HepG2 (cell line): ENCODE data around the gene XPO5. TPM values are rescaled to one million over a fixed set of nuclear protein-coding genes. Genes with fewer than 3 reads are reported as not detected.

Experiments used
- EHMT2 ChIP-seq: fragments of 200-600 bp; sonication (generic); IDR thresholded peaks from 2 replicates; pipeline ENCODE4 v1.7.0; 2017; ENCODE audit warnings: antibody characterized with exemption, low read depth, low read length, borderline replicate concordance
- FOXA3 ChIP-seq: IDR thresholded peaks from 2 replicates; pipeline ENCODE4 v1.6.1; 2016; ENCODE audit warnings: missing genetic modification reagents, missing compliant biosample characterization
- GABPB1 ChIP-seq: IDR thresholded peaks from 2 replicates; pipeline ENCODE4 v1.6.1; 2016; ENCODE audit warnings: mild to moderate bottlenecking, missing genetic modification reagents, moderate library complexity, missing compliant biosample characterization
- HDAC1 ChIP-seq: sonication (generic); formaldehyde crosslinking; IDR thresholded peaks from 2 replicates; pipeline ENCODE4 v1.5.1; 2020; ENCODE audit warnings: mild to moderate bottlenecking, missing genetic modification reagents
- HHEX ChIP-seq: IDR thresholded peaks from 2 replicates; pipeline ENCODE4 v1.6.1; 2016; ENCODE audit warnings: control low read depth
- KAT8 ChIP-seq: IDR thresholded peaks from 2 replicates; pipeline ENCODE4 v1.6.1; 2016; ENCODE audit warnings: missing genetic modification reagents, missing compliant biosample characterization
- MTF2 ChIP-seq: sonication (generic); formaldehyde crosslinking; IDR thresholded peaks from 2 replicates; pipeline ENCODE4 v1.5.0; 2020; ENCODE audit warnings: missing genetic modification reagents, borderline replicate concordance
- PITX1 ChIP-seq: sonication (generic); formaldehyde crosslinking; IDR thresholded peaks from 2 replicates; pipeline ENCODE4 v1.5.1; 2020; ENCODE audit warnings: mild to moderate bottlenecking, missing genetic modification reagents
- RFXAP ChIP-seq: sonication (generic); formaldehyde crosslinking; IDR thresholded peaks from 2 replicates; pipeline ENCODE4 v1.4.0; 2020; ENCODE audit warnings: missing genetic modification reagents, borderline replicate concordance
- RXRA ChIP-seq: sonication (generic); formaldehyde crosslinking; IDR thresholded peaks from 2 replicates; pipeline ENCODE4 v1.5.1; 2020; ENCODE audit warnings: missing genetic modification reagents
- SNAPC4 ChIP-seq: sonication (generic); formaldehyde crosslinking; IDR thresholded peaks from 2 replicates; pipeline ENCODE4 v1.4.0; 2020; ENCODE audit warnings: mild to moderate bottlenecking, missing genetic modification reagents
- THAP7 ChIP-seq: sonication (generic); formaldehyde crosslinking; IDR thresholded peaks from 2 replicates; pipeline ENCODE4 v1.8.1; 2023; ENCODE audit warnings: mild to moderate bottlenecking, missing genetic modification reagents
- ZNF235 ChIP-seq: sonication (generic); formaldehyde crosslinking; IDR thresholded peaks from 2 replicates; pipeline ENCODE4 v1.8.1; 2023; ENCODE audit warnings: mild to moderate bottlenecking, missing genetic modification reagents, borderline replicate concordance
- ZNF318 ChIP-seq: sonication (generic); formaldehyde crosslinking; IDR thresholded peaks from 2 replicates; pipeline ENCODE4 v1.4.0; 2020; ENCODE audit warnings: mild to moderate bottlenecking, missing genetic modification reagents
- ZNF543 ChIP-seq: sonication (generic); formaldehyde crosslinking; IDR thresholded peaks from 2 replicates; pipeline ENCODE4 v1.4.0; 2020; ENCODE audit warnings: mild to moderate bottlenecking, missing genetic modification reagents
- ZNF563 ChIP-seq: sonication (generic); formaldehyde crosslinking; IDR thresholded peaks from 2 replicates; pipeline ENCODE4 v1.8.0; 2022; ENCODE audit warnings: mild to moderate bottlenecking, moderate library complexity, missing genetic modification reagents
- ZNF841 ChIP-seq: sonication (generic); formaldehyde crosslinking; IDR thresholded peaks from 2 replicates; pipeline ENCODE4 v1.8.1; 2023; ENCODE audit warnings: missing genetic modification reagents, borderline replicate concordance
- polyA plus RNA-seq, 8 experiments: library from polyadenylated mRNA; depleted of rRNA in 3 of 8; stranded (reverse) in 7 of 8; unstranded in 1 of 8; fragments of >200 nt; fragmentation: Illumina TruSeq in 4 of 8; extraction: Trizol in 4 of 8; gene quantifications; 2 replicates each; pipeline versions ENCODE4 v1.2.1 to v1.2.3, GENCODE V29; 2011 to 2016; ENCODE audit warnings: low read depth in 4 of 8, missing spikeins in 1 of 8, mixed read lengths in 1 of 8; ENCODE audit not compliant: insufficient read depth in 1 of 8
- total RNA-seq, 5 experiments: library from RNA; depleted of rRNA; stranded (reverse); fragments of >200 nt; fragmentation: Illumina TruSeq; extraction: Trizol; gene quantifications; 2 replicates each; pipeline ENCODE4 v1.2.3, GENCODE V29; 2016; ENCODE audit warnings: low read depth in 1 of 5

The XPO5 gene
- total and polyA plus RNA-seq, 2 of the 13 experiments (the other 11 are each of a cell fraction or from before 2014, with no cell fraction given), result 52.2 to 68.0 TPM

GRCh38 chr6:43490523-43490939 lies 85.3 kb downstream of the XPO5 start (continued):
- TF ChIP-seq SNAPC4 (CRISPR knock-in tag), result no peak
- TF ChIP-seq ZNF841 (CRISPR knock-in tag), result no peak
- 0 out of 2 replicates have a peak, but pooled peaks have one; percentile 46 for TF ChIP-seq KAT8 (CRISPR knock-in tag)
- TF ChIP-seq FOXA3 (CRISPR knock-in tag), result peak; percentile 63
- TF ChIP-seq PITX1 (CRISPR knock-in tag), result no peak; the same call in 1 of the 2 replicates
- TF ChIP-seq HDAC1 (CRISPR knock-in tag), result no peak
- TF ChIP-seq ZNF563 (CRISPR knock-in tag), result 0 out of 2 replicates have a peak, but pooled peaks have one; percentile 58
- no peak for TF ChIP-seq ZNF235 (CRISPR knock-in tag)
- TF ChIP-seq THAP7 (CRISPR knock-in tag), result no peak
- no peak for TF ChIP-seq ZNF543
- TF ChIP-seq MTF2, result no peak
- TF ChIP-seq RFXAP (CRISPR knock-in tag), result peak; percentile 94; the same call in 1 of the 2 replicates
- no peak for TF ChIP-seq EHMT2
- peak; percentile 58; the same call in 1 of the 2 replicates for TF ChIP-seq HHEX (CRISPR knock-in tag)
- peak; percentile 65; the same call in 1 of the 2 replicates for TF ChIP-seq RXRA
- TF ChIP-seq GABPB1 (CRISPR knock-in tag), result peak; percentile 45; the same call in 1 of the 2 replicates
- no peak for TF ChIP-seq ZNF318 (CRISPR knock-in tag)
